GM18499 (cell line): ENCODE results near the gene NR1H2.
"Not testable (repeated sequence)": the region's sequence is repeated elsewhere in the genome, so short reads cannot be mapped to it uniquely, and the experiment has no call there.

ENCODE experiments used
- ATAC-seq: cut with Tn5 transposase; IDR thresholded peaks from one replicate; pipeline ENCODE4 v1.9.1; 2021; ENCODE audit warnings: moderate number of reproducible peaks; ENCODE audit not compliant: insufficient read depth, unreplicated experiment

Gene NR1H2

DNA sequence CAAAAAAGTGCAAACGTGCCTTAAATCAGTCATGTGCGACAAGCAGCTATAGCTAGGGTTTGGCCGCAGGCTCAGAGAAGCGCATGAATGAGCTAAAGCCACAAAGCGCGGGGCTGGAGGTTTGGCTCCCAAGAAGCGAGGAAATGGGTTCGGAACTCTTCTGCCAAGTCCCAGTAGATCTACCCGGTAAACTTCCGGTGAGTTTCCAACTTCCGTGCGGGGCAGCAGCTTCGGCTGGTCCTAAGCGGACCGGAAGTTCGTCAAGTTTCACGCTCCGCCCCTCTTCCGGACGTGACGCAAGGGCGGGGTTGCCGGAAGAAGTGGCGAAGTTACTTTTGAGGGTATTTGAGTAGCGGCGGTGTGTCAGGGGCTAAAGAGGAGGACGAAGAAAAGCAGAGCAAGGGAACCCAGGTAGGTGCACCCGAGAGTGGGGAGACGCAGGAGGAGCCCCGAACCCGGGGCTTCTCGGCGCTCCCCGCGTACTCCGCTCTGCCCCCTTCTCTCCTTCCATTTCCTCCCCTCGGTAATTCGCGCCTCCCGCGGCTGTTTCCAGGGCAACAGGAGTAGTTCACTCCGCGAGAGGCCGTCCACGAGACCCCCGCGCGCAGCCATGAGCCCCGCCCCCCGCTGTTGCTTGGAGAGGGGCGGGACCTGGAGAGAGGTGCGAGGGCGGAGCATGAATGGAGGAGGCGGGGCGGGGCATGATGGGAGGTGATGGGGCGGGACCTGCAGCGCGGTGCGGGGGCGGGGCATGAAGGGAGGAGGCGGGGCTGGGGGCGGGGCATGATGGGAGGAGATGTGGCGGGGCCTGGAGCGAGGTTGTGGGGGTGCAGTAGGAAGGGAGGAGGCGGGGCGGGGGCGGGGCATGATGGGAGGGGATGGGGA lies at the start of gene NR1H2:
NR1H2 (plus strand) TSS at position 292 of the 885 bp plus-strand sequence. CDS start 1,149 bp downstream, outside the sequence.
- ATAC-seq, result no peak

DNA sequence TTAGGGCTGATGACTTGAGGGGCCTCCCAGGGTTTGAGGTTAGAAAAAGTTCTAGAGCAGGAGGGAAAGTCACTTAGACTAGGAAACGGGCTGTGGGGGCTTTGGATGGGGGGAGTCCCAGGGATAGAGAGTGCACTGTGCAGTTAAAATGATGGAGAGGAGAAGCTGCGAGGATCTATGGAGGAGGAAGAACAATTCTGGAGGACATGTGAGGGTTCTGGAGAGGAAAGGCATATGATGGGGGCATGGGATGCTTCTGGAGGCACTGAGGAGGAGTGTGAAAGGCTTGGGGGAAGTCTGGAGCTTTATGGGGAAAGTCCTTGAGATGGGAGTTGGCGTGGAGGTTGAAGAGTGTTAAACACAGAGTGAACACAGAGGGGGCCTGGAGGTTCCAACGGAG lies 49.2 kb upstream of the NR1H2 start:
- ATAC-seq, result no peak

DNA sequence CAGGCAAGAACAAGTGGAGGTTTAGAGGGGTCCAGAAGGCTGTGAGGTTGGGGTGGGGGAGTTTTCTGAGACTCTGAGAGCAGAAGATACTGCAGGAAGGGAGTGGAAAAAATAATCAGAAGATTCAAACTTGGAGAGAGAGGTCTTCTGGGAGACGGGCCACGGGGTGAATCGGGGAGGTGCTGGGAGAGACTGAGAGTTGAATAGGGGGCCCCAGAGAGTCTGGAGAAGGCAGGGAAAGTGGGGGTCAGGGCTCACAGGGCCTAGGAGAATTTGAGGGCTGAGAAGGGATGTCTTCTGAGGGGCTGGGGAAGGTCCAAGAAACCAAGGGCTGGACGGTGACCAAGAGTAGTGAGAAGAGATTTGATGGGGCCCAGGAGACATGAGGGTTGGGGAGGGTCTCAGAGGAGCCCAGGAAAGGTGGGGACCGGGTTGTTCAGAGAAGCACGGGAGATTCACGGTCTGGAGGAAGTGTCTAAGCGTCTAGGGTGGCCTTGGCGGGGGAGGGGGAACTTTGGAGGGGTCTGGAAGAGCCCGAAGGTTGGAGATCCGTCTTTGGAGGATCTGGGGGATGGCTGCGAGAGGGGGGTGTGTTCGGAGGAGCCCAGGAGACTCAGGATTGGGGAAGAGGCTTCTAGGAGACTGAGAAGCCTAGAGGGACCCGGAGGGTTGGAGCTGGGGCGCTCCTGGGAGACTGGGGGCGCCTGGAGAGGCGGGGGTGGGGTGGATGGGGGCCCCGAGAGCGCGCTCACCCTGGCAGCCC lies 48.6 kb upstream of the NR1H2 start:
- no peak for ATAC-seq

DNA sequence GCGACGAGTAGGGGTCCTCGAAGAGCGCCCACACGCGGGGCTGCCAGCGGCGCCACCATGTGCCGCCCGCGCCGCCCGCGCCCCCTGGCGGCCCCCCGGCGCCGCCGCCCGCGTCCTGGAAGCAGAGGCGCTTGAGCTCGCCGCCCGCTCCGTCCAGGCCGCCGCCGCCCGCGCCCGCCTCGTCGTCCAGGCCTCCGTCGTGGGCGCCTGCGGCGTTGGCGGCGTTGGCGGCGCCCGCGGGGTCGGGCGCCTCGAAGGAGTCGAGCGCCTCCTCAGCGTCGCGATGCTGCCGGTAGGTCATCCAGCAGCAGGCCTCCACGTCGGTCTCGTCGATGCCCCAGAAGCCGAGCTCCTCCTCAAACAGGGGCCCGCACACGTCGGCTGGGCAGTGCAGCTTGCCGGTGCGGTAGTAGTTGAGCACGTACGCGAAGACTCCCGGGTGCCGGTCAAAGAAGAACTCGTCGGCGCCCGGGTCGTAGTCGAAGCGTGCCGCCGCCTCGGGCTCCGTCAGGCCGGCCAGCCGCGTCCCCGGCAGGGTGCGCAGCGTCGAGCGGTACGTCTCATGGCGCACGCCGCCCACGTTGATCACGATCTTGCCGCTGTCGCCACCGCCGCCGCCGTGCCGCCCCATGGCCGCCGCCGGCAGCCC lies 47.9 kb upstream of the NR1H2 start:
- ATAC-seq, result no peak

DNA sequence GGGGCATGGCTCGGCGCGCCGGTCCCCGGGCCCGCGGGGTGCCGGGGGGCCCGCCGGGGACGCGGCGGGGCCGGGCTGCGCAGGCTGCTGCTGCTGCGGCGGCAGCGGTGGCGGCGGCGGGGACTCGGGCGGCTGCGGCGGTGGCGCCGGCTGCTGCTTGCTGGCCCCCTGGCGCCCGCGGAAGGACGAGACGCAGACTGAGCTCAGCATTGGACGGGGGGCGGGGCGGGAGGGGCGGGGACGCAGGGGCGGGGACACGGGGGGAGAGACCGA lies 47.4 kb upstream of the NR1H2 start:
- ATAC-seq, result no peak

GRCh38 chr19:50329146-50329925 lies 46.9 kb upstream of the NR1H2 start, which contains the start of gene KCNC3:
Gene KCNC3 (minus strand): TSS chr19:50329377. CDS start chr19:50329082, 295 bp downstream.
- no peak for ATAC-seq

GRCh38 chr19:50329926-50330294 lies 46.3 kb upstream of the NR1H2 start:
- ATAC-seq, result not testable (repeated sequence)

DNA sequence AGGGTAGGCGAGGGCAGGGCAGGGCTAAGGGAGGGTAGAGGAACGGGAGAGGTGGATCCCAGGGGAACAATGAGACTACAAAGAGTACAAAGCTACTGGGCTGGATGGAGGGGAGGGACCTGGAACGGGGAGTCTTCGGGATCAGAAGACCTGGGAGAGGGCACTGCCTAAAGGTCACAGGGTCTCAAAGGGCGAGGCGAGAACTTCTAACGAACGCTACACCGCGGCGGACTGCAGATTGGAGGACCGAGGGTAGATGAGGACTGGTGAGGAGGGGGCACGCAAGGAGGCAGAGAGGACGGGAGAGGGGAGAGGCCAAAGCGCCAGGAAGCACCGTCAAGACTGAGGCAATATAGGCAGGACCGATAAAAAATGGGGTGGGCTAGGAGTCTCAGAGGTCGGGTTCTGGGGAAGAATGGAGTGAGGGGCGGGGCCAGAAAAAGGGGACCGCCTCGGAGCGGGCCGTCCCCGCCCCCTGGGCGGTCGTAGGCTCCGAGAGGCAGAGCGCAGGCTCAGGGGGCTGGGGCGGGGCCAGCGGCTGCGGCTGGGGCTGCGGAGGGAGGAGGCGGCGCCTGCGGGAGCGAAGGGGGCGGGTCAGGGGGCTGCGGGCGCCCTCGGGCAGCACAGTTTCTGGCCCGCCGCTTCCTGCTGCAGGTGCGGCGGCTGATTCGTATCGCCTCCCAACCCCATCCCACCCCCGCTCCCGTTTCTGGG lies 45.7 kb upstream of the NR1H2 start:
- no peak for ATAC-seq

DNA sequence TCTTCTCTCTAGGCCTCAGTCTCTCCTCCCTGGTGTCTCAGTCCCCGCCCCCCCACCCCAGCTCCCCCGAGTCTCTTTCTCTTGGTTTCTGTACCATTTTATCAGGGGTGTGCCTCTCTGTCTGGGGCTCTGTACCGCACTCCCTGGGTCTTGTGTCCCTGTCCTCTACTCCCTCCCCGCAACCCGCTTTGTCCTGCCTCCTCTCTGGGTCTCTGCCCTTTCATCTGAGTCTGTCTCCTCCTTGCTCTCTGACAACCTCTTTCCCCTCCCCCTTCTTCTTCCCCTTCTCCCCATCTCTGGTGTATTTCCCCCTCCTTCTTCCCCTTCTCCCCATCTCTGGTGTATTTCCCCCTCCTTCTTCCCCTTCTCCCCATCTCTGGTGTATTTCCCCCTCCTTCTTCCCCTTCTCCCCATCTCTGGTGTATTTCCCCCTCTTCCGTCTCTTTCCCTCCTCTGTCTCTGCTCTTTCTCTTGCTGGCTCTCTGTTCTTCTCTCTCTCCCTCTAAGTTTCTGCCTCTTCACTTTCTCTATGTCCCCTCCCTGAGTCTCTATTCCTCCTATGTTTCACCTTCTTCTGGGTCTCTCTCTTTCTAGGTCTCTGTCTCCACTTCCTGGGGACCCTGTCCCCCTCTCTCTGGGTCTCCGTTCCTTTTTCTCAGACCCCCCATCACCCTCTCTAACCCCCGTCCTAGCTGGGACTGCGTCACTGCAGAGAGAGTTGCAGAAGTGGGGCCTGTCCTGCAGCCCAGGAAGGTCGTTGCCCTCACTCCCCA lies 44.9 kb upstream of the NR1H2 start:
- ATAC-seq, result no peak

DNA sequence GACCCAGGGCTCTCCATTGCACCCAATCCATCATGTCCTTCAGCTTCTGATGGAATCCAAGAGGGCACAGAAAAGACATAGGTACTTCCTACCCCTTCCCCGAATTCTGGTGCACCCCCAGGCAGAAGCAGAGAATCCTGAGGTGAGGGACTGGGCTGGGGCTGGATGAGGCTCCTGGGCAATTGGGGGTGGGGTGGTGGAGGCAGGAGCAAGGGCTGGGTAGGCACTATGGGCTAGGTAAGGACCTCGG lies 44.3 kb upstream of the NR1H2 start:
- ATAC-seq, result no peak

DNA sequence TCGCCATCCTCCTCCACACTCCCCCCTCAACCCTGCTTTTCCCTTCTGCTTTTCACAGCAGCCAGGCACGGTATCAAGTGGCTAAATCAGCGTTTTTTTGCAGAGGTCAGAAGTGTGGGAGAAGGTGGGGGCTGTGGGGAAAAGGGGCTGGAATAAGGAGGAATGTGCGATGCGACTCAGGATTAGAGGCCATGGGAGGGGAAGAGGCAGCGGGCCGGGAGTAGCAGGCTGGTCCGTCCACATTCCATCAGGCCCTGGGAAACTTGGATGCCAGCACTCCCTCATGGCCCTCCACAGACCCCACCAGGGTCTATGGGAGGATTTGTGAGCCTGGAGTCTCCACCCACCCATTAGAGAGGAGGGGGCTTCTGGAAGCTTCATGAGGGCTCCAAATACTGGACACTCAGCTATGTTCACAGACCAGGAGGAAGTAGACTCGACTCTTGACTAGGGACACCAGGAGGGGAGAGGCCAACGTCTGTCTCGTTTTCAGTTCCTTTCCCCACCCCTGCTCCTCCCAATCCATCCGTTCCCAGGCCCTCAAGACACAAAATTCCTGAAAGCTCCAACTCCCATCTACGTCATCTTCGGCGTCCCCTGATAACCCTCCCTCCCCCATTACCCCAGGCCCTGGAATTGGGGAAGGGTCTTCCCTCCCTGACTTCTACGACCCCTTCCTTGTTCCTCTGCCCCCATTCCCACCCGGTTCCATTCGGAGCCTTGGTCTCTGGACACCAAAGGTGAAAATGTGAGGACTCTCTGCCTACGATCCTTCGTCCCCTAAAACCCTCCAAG lies 43.8 kb upstream of the NR1H2 start:
- ATAC-seq, result no peak

DNA sequence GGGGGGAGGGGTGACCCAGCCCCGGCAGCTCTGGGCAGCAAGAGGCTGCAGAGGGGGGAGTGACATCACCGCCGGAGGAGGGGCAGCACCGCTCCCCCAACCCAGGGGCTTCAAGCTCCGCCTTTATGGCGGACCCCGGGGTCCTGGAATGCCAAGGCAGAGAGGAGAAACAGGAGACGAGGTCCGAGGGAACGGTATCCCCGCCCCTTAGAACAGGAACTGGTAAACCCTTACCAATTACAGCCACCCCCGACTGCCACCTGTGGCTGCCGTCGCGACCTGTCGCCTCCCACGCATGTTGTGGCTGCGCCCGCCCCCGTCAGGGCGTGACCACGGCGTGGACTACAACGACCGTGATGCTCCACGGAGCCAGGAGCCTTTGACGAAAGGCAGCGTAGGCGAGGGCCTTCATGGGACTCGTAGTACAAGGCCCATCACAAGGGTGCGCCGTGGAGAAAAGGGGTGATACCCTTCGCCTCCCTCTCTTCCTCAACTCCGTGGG lies 43.0 kb upstream of the NR1H2 start:
- ATAC-seq, result no peak

DNA sequence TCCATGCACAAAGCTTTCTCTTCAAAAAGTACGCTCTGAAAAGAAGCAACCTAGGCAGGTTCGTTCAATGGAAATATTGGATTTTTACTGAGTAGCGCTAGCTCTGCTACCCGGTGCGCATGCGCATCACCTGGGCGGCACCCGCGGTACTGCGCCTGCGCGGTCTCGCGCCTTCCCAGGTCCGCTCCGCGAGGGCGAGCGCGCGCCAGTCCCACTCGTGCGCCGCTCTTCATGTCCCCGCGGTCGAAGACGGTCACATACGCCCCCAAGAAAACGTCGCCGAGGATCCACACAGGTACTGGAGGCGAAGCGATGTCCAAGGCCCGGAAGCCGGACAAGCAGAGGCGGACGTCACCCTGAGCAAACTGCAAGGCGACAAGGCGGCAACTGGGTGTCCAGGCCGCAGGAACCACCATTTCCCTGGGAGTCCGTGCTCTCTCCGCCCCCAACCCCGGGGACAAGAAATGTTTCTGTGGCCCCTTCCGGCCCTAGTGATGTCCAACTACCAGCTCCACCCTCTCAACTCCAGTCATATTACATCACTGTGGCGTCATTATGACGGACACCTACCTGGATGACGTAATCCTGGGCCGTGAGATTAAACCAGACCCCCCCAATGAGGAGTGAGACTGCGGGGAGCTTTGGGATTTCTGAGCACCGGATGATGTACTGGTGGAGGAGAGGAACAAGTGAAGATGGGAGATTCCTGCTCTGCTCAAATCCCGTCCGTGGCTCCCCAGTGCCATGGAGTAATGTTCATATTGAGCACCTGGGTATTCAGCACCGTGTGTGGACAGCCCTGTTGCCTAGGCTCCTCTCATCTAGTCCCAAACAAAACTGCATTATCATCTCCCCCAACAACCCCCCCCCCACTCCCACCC lies 42.3 kb upstream of the NR1H2 start:
- no peak for ATAC-seq

- no peak for ATAC-seq
Measured at GRCh38 chr19:50334741-50335421, 41.4 kb upstream of the NR1H2 start.

DNA sequence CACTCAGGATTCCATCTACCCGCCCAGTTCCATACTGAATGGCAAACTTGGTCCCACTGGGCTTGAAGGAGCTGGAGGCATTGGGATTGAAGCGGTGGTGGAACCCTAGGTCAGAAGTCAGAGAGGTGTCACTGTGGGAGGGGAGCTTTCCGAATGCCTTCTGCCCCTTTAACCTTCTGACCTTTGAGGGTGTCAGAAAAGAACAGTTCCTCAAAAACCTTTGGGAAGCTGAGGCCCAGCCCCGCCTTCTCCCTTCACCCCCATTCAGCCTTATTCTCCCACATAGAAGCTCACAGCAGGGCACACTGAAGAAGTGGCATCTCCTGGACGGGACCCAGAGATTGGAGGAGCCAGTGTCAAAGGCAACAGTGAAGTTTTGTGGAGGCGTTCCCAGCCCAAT lies 39.2 kb upstream of the NR1H2 start:
- not testable (repeated sequence) for ATAC-seq

DNA sequence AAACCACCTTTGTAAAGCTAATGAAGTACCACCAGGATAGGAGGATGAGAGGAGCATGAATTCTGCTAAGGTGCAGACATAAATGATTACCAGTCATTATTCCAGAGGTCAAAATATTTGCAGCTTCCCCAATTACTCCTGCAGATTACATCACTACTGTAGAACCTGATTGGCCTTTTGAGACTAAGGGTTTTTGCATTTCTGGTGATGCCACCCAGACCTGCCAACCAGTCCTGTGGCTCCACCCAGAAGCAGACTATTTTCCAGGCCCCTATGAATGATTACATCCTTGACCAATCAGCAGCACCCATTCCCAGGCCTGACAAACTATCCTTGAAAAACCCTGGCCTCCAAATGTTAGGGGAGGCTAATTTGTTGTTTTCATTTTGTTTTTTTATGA lies 35.9 kb upstream of the NR1H2 start:
- no peak for ATAC-seq

DNA sequence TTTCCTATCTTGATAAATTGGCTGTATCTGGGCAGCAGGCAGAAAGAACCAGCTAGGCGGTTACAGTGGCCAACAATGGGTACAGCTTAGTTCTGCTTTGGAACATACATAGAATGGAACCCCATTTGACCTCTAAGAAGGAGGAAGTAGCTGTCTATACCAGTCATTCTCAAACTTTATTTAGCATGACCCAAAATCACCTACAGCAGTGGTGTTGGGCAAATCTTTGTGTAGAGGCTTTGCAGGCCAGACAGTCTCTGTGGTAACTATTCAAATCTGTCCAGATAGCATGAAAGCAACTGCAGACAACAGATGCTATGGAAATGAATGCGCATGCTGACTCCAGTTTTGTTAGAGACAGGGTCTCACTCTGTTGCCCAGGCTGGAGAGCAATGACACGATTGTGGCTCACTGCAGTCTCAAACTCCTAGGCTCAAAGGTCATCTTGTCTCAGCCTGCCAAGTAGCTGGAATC lies 35.1 kb upstream of the NR1H2 start:
- peak; percentile 47 for ATAC-seq
